GM06990 (cell line): Measurements from ENCODE around the gene PTPRH.

ENCODE experiments used
- DNase-seq: peaks from one replicate; pipeline ENCODE4 v3.0.0-alpha.2; 2011; ENCODE audit not compliant: insufficient read length; ENCODE audit errors: extremely low read depth
- H3K27me3 ChIP-seq: replicated peaks from 2 replicates; pipeline ENCODE4 v1.6.0; 2011; ENCODE audit warnings: low read length; ENCODE audit not compliant: control insufficient read depth, insufficient read depth
- H3K36me3 ChIP-seq: 2 replicates; pipeline ENCODE4 v1.5.1; 2011; ENCODE audit warnings: low read length; ENCODE audit not compliant: control insufficient read depth, insufficient read depth
- H3K4me3 ChIP-seq: replicated peaks from 2 replicates; pipeline ENCODE4 v1.5.1; 2011; ENCODE audit warnings: low read depth, mild to moderate bottlenecking, control low read depth, low read length
- CTCF ChIP-seq: IDR thresholded peaks from 2 replicates; pipeline ENCODE4 v1.5.1; 2011; ENCODE audit warnings: low read length, control low read depth, mild to moderate bottlenecking, inconsistent platforms; ENCODE audit not compliant: insufficient read depth, poor library complexity, severe bottlenecking

The PTPRH gene

GRCh38 chr19:55188625-55189024 is 20.7 kb downstream of the PTPRH start:
- H3K36me3 ChIP-seq, result no peaks in the 10 kb centered on the region
- no peaks in the 10 kb centered on the region; the same call in 1 of the 2 replicates for H3K27me3 ChIP-seq
- DNase-seq, result no peak
- no peak overlapping the region for H3K4me3 ChIP-seq
- no peak for TF ChIP-seq CTCF

DNA sequence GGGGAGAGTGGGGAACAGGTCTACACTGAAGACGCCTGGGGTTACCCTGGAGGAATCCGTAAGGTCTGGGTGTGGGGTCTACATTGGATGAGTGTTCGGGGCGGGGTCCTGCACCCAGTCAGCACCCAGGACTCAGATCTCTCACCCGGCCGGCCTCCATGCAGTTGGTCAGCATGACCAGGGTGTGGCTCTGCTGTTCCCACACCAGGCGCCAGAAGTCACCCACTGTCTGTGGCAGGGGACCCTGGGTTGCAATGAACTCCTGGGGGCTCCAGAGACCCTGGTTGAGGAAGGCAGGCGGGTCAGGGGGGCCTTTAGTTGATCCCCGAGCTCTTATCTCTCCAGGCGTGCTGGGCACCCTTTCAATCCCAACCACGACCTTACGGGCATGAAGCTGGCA is 23.2 kb downstream of the PTPRH start:
- no peak for TF ChIP-seq CTCF
- Histone ChIP-seq H3K36me3 (no peaks in the 10 kb centered on the region), H3K4me3 (no peak overlapping the region), H3K27me3 (no peaks in the 10 kb centered on the region; the same call in none of the 2 replicates)
- DNase-seq, result no peak

DNA sequence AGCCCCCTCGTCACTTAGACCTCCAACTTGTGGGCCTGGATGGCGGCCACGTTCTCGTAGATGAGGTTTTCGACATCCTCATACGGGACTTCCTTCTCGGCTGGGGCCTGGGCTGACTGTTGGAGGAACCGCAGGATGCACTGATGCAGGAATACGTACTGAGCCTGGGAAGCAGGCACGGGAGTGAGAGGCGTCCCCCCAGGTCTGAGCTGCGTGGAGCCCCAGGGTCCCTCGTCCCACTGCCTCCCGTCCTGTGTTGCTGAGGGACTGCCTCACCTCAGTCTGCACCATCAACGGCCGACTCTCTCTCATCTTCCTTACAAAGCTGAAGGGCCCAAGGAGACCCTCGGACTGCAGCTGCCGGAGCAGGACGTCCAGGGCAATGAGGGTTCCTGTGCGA is 27.6 kb downstream of the PTPRH start:
- TF ChIP-seq CTCF, result no peak
- no peak overlapping the region for H3K4me3 ChIP-seq
- H3K36me3 ChIP-seq, result no peaks in the 10 kb centered on the region
- no peaks in the 10 kb centered on the region; the same call in none of the 2 replicates for H3K27me3 ChIP-seq
- DNase-seq, result no peak

- no peaks in the 10 kb centered on the region; the same call in none of the 2 replicates for H3K27me3 ChIP-seq
- H3K4me3 ChIP-seq, result peak within 1 kb of the TSS; percentile 35
- TF ChIP-seq CTCF, result no peak
- H3K36me3 ChIP-seq, result no peaks in the 10 kb centered on the region
- peak; percentile 47 for DNase-seq
These were observed 29.5 kb downstream of the PTPRH start, which contains the start of gene SYT5 for GRCh38 chr19:55179606-55180484. Gene SYT5, minus strand, starts transcription at chr19:55180289. Its CDS starts 1,248 bp downstream, at chr19:55179041.

DNA sequence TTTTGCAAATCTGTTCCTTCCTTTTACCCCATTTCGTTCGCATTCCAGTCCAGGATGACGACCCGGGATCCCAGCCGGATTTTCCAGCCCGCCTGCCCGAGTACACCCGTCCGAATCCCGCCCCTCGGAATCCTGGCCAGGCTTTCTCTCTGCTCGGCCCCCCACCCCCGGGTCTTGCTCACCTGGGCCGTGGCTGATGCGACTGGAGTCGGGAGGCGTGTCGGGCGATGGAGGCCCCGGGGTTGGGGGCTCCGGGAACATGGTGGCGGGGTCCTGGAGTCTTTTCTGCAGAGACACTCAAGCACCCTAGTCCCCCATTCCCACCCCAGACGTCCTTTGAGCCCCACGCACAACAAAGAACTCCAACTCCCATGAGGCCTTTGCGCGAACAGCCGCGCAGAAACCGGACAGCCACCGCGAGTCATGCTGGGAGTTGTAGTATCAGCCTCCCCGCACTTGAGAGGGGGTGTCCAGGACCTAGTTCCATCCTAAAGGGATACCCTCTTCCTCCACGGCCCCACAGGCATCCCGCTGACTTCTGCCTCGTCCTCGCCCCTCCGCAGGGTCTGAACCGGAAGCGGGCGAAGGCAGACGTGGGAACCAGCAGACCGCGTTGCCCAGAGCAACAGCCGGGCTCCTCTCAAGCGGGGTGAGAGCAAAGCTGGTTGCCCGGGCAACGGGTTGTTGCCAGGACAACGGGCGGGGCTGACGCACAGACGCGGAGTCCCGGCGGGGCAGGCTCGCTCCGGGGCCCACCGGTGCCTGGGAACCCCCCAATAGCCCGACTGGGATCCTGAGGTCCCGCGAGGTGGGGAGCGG is 30.3 kb downstream of the PTPRH start:
- Histone ChIP-seq H3K4me3 (peak overlapping the region; percentile 35), H3K36me3 (no peaks in the 10 kb centered on the region), H3K27me3 (no peaks in the 10 kb centered on the region; the same call in none of the 2 replicates)
- no peak for TF ChIP-seq CTCF
- peak; percentile 91 for DNase-seq
